IMR-90 (cell line): ENCODE results near the gene TWIST1. TPM values are rescaled to one million over a fixed set of nuclear protein-coding genes. Genes with fewer than 3 reads are reported as not detected.

Experiments used
- ATAC-seq: fragments of 200-7000 bp; cut with Tn5 transposase; 2 replicates; pipeline ENCODE4 v1.9.1; 2020; ENCODE audit warnings: low read depth, mild to moderate bottlenecking, moderate library complexity
- BruUV-seq: library from RNA; stranded (reverse); fragments of 400-500 nt; replicated peaks from 2 replicates; lab custom pipeline; 2021; lab: Mats Ljungman, UMichigan
- CTCF ChIA-PET: fragments of 300-600 bp; formaldehyde crosslinking; extraction: SDS; loops from one replicate; lab custom pipeline; 2021; ENCODE audit warnings: antibody characterized with exemption; lab: Yijun Ruan, JAX
- POLR2A ChIA-PET: fragments of 300-600 bp; sonication (Branson Sonifier 250); formaldehyde crosslinking; loops from one replicate; lab custom pipeline; 2022; ENCODE audit warnings: antibody characterized with exemption; ENCODE audit not compliant: unreplicated experiment; lab: Charles Lee
- DNase-seq: peaks from one replicate; pipeline ENCODE4 v3.0.0; 2013
- H2AFZ ChIP-seq: replicated peaks from 2 replicates; pipeline ENCODE3; 2013; ENCODE audit warnings: low read length, mild to moderate bottlenecking; ENCODE audit not compliant: poor library complexity
- H2AK5ac ChIP-seq: 2 replicates; pipeline ENCODE4 v1.6.1; 2013; ENCODE audit warnings: low read depth, low read length, inconsistent platforms
- H2AK9ac ChIP-seq: replicated peaks from 2 replicates; pipeline ENCODE3; 2013; ENCODE audit warnings: mild to moderate bottlenecking, low read depth, low read length, moderate library complexity; ENCODE audit not compliant: poor library complexity
- H2BK120ac ChIP-seq: 2 replicates; pipeline ENCODE4 v1.6.1; 2013; ENCODE audit warnings: low read depth, low read length, inconsistent platforms
- H2BK15ac ChIP-seq: 3 replicates; pipeline ENCODE4 v1.6.1; 2013; ENCODE audit warnings: low read depth, low read length, inconsistent platforms
- H2BK20ac ChIP-seq: 2 replicates; pipeline ENCODE4 v1.6.1; 2013; ENCODE audit warnings: low read depth, mild to moderate bottlenecking, inconsistent platforms, low read length, moderate library complexity
- H2BK5ac ChIP-seq: 2 replicates; pipeline ENCODE4 v1.6.1; 2013; ENCODE audit warnings: mild to moderate bottlenecking, low read depth, low read length, inconsistent platforms; ENCODE audit not compliant: poor library complexity, severe bottlenecking
- H3K14ac ChIP-seq: replicated peaks from 2 replicates; pipeline ENCODE4 v1.6.1; 2013; ENCODE audit warnings: low read depth, low read length, inconsistent platforms
- H3K18ac ChIP-seq: 2 replicates; pipeline ENCODE4 v1.6.1; 2013; ENCODE audit warnings: low read depth, low read length, control low read depth
- H3K23ac ChIP-seq: 2 replicates; pipeline ENCODE4 v1.6.1; 2013; ENCODE audit warnings: low read depth, low read length, inconsistent platforms
- H3K27ac ChIP-seq: 2 replicates; pipeline ENCODE4 v1.5.1; 2013; ENCODE audit warnings: mild to moderate bottlenecking, control low read depth, low read length; ENCODE audit not compliant: insufficient read depth
- H3K27me3 ChIP-seq: 2 replicates; pipeline ENCODE4 v1.6.1; 2013; ENCODE audit warnings: low read length; ENCODE audit not compliant: control insufficient read depth, insufficient read depth
- H3K36me3 ChIP-seq: 2 replicates; pipeline ENCODE4 v1.6.1; 2013; ENCODE audit warnings: low read length, mixed read lengths; ENCODE audit not compliant: control insufficient read depth, insufficient read depth
- H3K4ac ChIP-seq: 2 replicates; pipeline ENCODE4 v1.6.1; 2013; ENCODE audit warnings: low read depth, low read length, inconsistent platforms
- H3K4me1 ChIP-seq: 2 replicates; pipeline ENCODE4 v1.6.1; 2013; ENCODE audit warnings: low read length, mixed read lengths; ENCODE audit not compliant: control insufficient read depth, insufficient read depth
- H3K4me2 ChIP-seq: 2 replicates; pipeline ENCODE4 v1.6.1; 2013; ENCODE audit warnings: low read depth, mild to moderate bottlenecking, control low read depth, low read length, moderate library complexity
- H3K4me3 ChIP-seq: 2 replicates; pipeline ENCODE4 v1.5.1; 2013; ENCODE audit warnings: low read depth, mild to moderate bottlenecking, control low read depth, low read length, moderate library complexity; ENCODE audit not compliant: insufficient read depth
- H3K56ac ChIP-seq: 2 replicates; pipeline ENCODE4 v1.6.1; 2013; ENCODE audit warnings: low read length, inconsistent platforms; ENCODE audit not compliant: insufficient read depth; ENCODE audit errors: extremely low read depth
- H3K79me1 ChIP-seq, 2 experiments: 2 replicates each; pipeline ENCODE4 v1.6.1; 2013; ENCODE audit warnings: low read length in 2 of 2, inconsistent platforms in 1 of 2, low read depth in 1 of 2
- H3K9ac ChIP-seq: 2 replicates; pipeline ENCODE4 v1.6.1; 2013; ENCODE audit warnings: low read depth, low read length, control low read depth
- H3K9me1 ChIP-seq: 2 replicates; pipeline ENCODE4 v1.6.1; 2013; ENCODE audit warnings: low read length, inconsistent platforms; ENCODE audit not compliant: insufficient read depth
- H3K9me3 ChIP-seq: 2 replicates; pipeline ENCODE4 v1.6.1; 2013; ENCODE audit warnings: low read length; ENCODE audit not compliant: control insufficient read depth, insufficient read depth
- H4K20me1 ChIP-seq: 2 replicates; pipeline ENCODE4 v1.6.1; 2013; ENCODE audit warnings: low read length, inconsistent platforms; ENCODE audit not compliant: insufficient read depth
- H4K5ac ChIP-seq: 2 replicates; pipeline ENCODE4 v1.6.1; 2013; ENCODE audit warnings: mild to moderate bottlenecking, low read depth, low read length, control low read depth
- H4K8ac ChIP-seq, 2 experiments: 2 replicates each; pipeline ENCODE4 v1.6.1; 2013; ENCODE audit warnings: low read depth in 2 of 2, low read length in 2 of 2, control low read depth in 1 of 2, inconsistent platforms in 1 of 2
- H4K91ac ChIP-seq: 2 replicates; pipeline ENCODE4 v1.6.1; 2013; ENCODE audit warnings: low read depth, low read length, inconsistent platforms; ENCODE audit not compliant: insufficient read depth
- BHLHE40 ChIP-seq: fragments of 150-350 bp; IDR thresholded peaks from 2 replicates; pipeline ENCODE4 v1.6.1; 2016; ENCODE audit warnings: mild to moderate bottlenecking, low read depth, low read length
- CEBPB ChIP-seq: IDR thresholded peaks from 2 replicates; pipeline ENCODE4 v1.6.1; 2012; ENCODE audit warnings: low read depth, low read length, improper control_type of control experiment
- CHD1 ChIP-seq: IDR thresholded peaks from 2 replicates; pipeline ENCODE4 v1.6.1; 2012; ENCODE audit warnings: low read depth, low read length, improper control_type of control experiment
- FOS ChIP-seq: fragments of 150-350 bp; IDR thresholded peaks from 2 replicates; pipeline ENCODE4 v1.6.1; 2016; ENCODE audit warnings: low read depth, low read length
- MAFK ChIP-seq: IDR thresholded peaks from 2 replicates; pipeline ENCODE4 v1.6.1; 2012; ENCODE audit warnings: low read depth, low read length, improper control_type of control experiment
- MAZ ChIP-seq: IDR thresholded peaks from 2 replicates; pipeline ENCODE4 v1.6.1; 2012; ENCODE audit warnings: low read depth, mild to moderate bottlenecking, low read length, improper control_type of control experiment, moderate library complexity, borderline replicate concordance
- MXI1 ChIP-seq: IDR thresholded peaks from 2 replicates; pipeline ENCODE4 v1.6.1; 2012; ENCODE audit warnings: low read depth, mild to moderate bottlenecking, low read length, moderate library complexity, borderline replicate concordance
- NFE2L2 ChIP-seq: fragments of 150-350 bp; IDR thresholded peaks from 2 replicates; pipeline ENCODE4 v1.6.1; 2016; ENCODE audit warnings: low read depth, mild to moderate bottlenecking, low read length
- POLR2A ChIP-seq: IDR thresholded peaks from 2 replicates; pipeline ENCODE4 v1.6.1; 2012; ENCODE audit warnings: mild to moderate bottlenecking, low read depth, low read length
- RAD21 ChIP-seq: IDR thresholded peaks from 2 replicates; pipeline ENCODE4 v1.6.1; 2012; ENCODE audit warnings: low read length, improper control_type of control experiment
- RCOR1 ChIP-seq: IDR thresholded peaks from 2 replicates; pipeline ENCODE4 v1.6.1; 2012; ENCODE audit warnings: mild to moderate bottlenecking, low read length, improper control_type of control experiment; ENCODE audit not compliant: insufficient replicate concordance
- RFX5 ChIP-seq: IDR thresholded peaks from 2 replicates; pipeline ENCODE4 v1.8.0; 2012; ENCODE audit warnings: low read depth, mild to moderate bottlenecking, low read length, moderate library complexity
- SMC3 ChIP-seq: fragments of 150-350 bp; IDR thresholded peaks from 2 replicates; pipeline ENCODE4 v1.6.1; 2016; ENCODE audit warnings: low read depth, mild to moderate bottlenecking, antibody characterized with exemption, low read length, moderate library complexity
- WGBS, 2 experiments: methylation state at CpG; one replicate each; pipeline versions ENCODE4 v1.1.5 to v1.1.7; 2013; ENCODE audit warnings: missing lambda C conversion rate in 2 of 2; ENCODE audit not compliant: insufficient read length in 1 of 2; ENCODE audit errors: extremely low coverage in 2 of 2; 5-methylcytosine and 5-hydroxymethylcytosine counted together
- dilution Hi-C: fragments of 300-500 bp; cut with HindIII; formaldehyde crosslinking; loops from one replicate; pipeline ENCODE4 v1.14.3; 2018; ENCODE audit warnings: low sequenced_read_pairs; ENCODE audit not compliant: unreplicated experiment
- in situ Hi-C: fragments of 300-500 bp; cut with MboI; formaldehyde crosslinking; loops from 3 replicates; pipeline ENCODE4 v1.14.3; 2019; ENCODE audit warnings: low sequenced_read_pairs, inconsistent platforms, mixed read lengths
- intact Hi-C: fragments of 100-400 bp; cut with micrococcal nuclease; formaldehyde crosslinking; loops from 2 replicates; pipeline ENCODE4 v1.10.0; 2022
- polyA plus RNA-seq, 3 experiments: library from polyadenylated mRNA; depleted of rRNA; stranded (reverse); fragments of >200 nt; gene quantifications; 2 replicates each; pipeline ENCODE4 v1.2.3, GENCODE V29; 2012; ENCODE audit warnings: low replicate concordance in 1 of 3
- total RNA-seq: library from RNA; depleted of rRNA; stranded (reverse); fragments of >200 nt; gene quantifications from 2 replicates; pipeline ENCODE4 v1.2.3, GENCODE V29; 2012
- TF ChIP-seq, protein P1 (sequence below): fragments of 150-350 bp; IDR thresholded peaks from 2 replicates; pipeline ENCODE4 v1.6.1; 2017; ENCODE audit warnings: mild to moderate bottlenecking, antibody characterized with exemption, low read length, low read depth
- TF ChIP-seq, protein P2 (sequence below): conservative IDR thresholded peaks from 2 replicates; pipeline ENCODE4 v1.5.1; 2012; ENCODE audit warnings: mild to moderate bottlenecking, low read depth, low read length, improper control_type of control experiment
- TF ChIP-seq, protein P3 (sequence below): fragments of 150-350 bp; IDR thresholded peaks from 2 replicates; pipeline ENCODE4 v1.6.1; 2016; ENCODE audit warnings: low read depth, mild to moderate bottlenecking, low read length, moderate library complexity, borderline replicate concordance

Gene TWIST1
- total and polyA plus RNA-seq, 2 of the 4 experiments (the other 2 are of a cell fraction), result 5.4 to 42.3 TPM

DNA sequence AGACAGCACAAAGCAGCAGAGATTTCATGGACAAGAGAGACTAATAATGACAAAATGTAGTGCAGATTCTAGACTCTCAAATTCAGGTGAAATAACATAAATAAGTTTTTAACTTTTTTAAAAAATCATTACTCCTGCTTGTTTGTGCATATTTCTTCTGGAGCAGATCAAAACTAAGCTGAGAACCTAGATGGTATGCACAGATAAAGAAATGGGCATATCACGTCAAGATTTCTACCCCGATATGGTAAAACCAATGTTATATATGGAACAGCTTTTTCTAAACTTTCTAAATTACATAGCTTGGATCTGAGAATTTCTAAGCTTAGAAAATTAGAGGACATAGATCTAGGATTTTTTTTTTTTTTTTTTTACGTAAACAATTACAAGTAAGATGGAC is 18.2 kb downstream of the TWIST1 start:
- Histone ChIP-seq H2AK5ac (no peak overlapping the region), H3K9me3 (no peaks in the 10 kb centered on the region), H3K56ac (no peak overlapping the region), H3K36me3 (no peaks in the 10 kb centered on the region), H2AFZ (no peak overlapping the region), H3K23ac (no peak overlapping the region), H2AK9ac (no peak overlapping the region), H2BK5ac (no peak overlapping the region), H3K4ac (no peak overlapping the region), H4K8ac (no peak overlapping the region), H3K18ac (no peak overlapping the region), H3K79me1 (no peaks in the 10 kb centered on the region), H3K14ac (no peak overlapping the region), H3K4me3 (no peak overlapping the region), H4K20me1 (no peaks in the 10 kb centered on the region), H2BK20ac (no peak overlapping the region), H3K9me1 (no peaks in the 10 kb centered on the region), H3K4me1 (no peaks in the 10 kb centered on the region), H2BK15ac (no peak overlapping the region), H2BK120ac (no peak overlapping the region), H3K27ac (no peak overlapping the region), H3K9ac (no peak overlapping the region), H3K27me3 (no peaks in the 10 kb centered on the region), H3K4me2 (no peak overlapping the region), H4K91ac (no peak overlapping the region), H4K5ac (no peak overlapping the region)
- no TSS peak for BruUV-seq
- dilution Hi-C loops, result no loop called here
- in situ Hi-C loops, result no loop called here
- ChIA-PET POLR2A (no interaction called here), CTCF (interaction anchor here (0.6 kb wide), 2 partner anchors 417 to 546 kb away, joined by 3 to 5 read pairs; no protein-coding TSS in a partner anchor)
- no CpG with 5 or more reads among the region's 3 CpGs for WGBS, 2 experiments
- DNase-seq (no peak), ATAC-seq (no peak)
- TF ChIP-seq RFX5 (no peak), POLR2A (no peak), BHLHE40 (no peak), CEBPB (no peak), MAZ (no peak), FOS (no peak), NFE2L2 (no peak), SMC3 (no peak), CHD1 (no peak), MAFK (no peak), RAD21 (no peak), RCOR1 (no peak), MXI1 (no peak)
- TF ChIP-seq, protein P1, sequence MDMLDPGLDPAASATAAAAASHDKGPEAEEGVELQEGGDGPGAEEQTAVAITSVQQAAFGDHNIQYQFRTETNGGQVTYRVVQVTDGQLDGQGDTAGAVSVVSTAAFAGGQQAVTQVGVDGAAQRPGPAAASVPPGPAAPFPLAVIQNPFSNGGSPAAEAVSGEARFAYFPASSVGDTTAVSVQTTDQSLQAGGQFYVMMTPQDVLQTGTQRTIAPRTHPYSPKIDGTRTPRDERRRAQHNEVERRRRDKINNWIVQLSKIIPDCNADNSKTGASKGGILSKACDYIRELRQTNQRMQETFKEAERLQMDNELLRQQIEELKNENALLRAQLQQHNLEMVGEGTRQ, result no peak
- TF ChIP-seq, protein P2, sequence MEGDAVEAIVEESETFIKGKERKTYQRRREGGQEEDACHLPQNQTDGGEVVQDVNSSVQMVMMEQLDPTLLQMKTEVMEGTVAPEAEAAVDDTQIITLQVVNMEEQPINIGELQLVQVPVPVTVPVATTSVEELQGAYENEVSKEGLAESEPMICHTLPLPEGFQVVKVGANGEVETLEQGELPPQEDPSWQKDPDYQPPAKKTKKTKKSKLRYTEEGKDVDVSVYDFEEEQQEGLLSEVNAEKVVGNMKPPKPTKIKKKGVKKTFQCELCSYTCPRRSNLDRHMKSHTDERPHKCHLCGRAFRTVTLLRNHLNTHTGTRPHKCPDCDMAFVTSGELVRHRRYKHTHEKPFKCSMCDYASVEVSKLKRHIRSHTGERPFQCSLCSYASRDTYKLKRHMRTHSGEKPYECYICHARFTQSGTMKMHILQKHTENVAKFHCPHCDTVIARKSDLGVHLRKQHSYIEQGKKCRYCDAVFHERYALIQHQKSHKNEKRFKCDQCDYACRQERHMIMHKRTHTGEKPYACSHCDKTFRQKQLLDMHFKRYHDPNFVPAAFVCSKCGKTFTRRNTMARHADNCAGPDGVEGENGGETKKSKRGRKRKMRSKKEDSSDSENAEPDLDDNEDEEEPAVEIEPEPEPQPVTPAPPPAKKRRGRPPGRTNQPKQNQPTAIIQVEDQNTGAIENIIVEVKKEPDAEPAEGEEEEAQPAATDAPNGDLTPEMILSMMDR, result no peak
- TF ChIP-seq, protein P3, sequence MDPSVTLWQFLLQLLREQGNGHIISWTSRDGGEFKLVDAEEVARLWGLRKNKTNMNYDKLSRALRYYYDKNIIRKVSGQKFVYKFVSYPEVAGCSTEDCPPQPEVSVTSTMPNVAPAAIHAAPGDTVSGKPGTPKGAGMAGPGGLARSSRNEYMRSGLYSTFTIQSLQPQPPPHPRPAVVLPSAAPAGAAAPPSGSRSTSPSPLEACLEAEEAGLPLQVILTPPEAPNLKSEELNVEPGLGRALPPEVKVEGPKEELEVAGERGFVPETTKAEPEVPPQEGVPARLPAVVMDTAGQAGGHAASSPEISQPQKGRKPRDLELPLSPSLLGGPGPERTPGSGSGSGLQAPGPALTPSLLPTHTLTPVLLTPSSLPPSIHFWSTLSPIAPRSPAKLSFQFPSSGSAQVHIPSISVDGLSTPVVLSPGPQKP, result no peak
- intact Hi-C loops, result no loop called here
